GM23248 (cell line): ENCODE measurements around the gene IL10. TPM values are rescaled to one million over a fixed set of nuclear protein-coding genes. Genes with fewer than 3 reads are reported as not detected.

Source experiments
- DNase-seq: peaks from one replicate; pipeline ENCODE4 v3.0.0-alpha.2; 2015
- H2AFZ ChIP-seq: fragments of 200-600 bp; sonication (generic); 2 replicates; pipeline ENCODE4 v1.6.1; 2016; ENCODE audit warnings: antibody characterized with exemption
- H3F3A ChIP-seq: fragments of 200-600 bp; sonication (generic); 2 replicates; pipeline ENCODE4 v1.6.1; 2016; ENCODE audit warnings: mild to moderate bottlenecking, antibody characterized with exemption, mixed run types; ENCODE audit not compliant: insufficient read depth
- H3K27ac ChIP-seq: fragments of 200-600 bp; sonication (generic); 2 replicates; pipeline ENCODE4 v1.5.1; 2016; ENCODE audit warnings: mild to moderate bottlenecking
- H3K27me3 ChIP-seq: fragments of 200-600 bp; sonication (generic); replicated peaks from 2 replicates; pipeline ENCODE4 v1.6.1; 2016; ENCODE audit warnings: mild to moderate bottlenecking; ENCODE audit not compliant: insufficient read depth
- H3K36me3 ChIP-seq: fragments of 200-600 bp; sonication (generic); 2 replicates; pipeline ENCODE4 v1.6.1; 2016; ENCODE audit warnings: low read depth, mild to moderate bottlenecking
- H3K4me1 ChIP-seq: fragments of 200-600 bp; sonication (generic); 2 replicates; pipeline ENCODE4 v1.6.1; 2016; ENCODE audit warnings: mild to moderate bottlenecking; ENCODE audit not compliant: insufficient read depth
- H3K4me2 ChIP-seq: fragments of 200-600 bp; sonication (generic); one replicate; pipeline ENCODE4 v1.6.1; 2016; ENCODE audit warnings: mild to moderate bottlenecking; ENCODE audit not compliant: unreplicated experiment
- H3K4me3 ChIP-seq: fragments of 200-600 bp; sonication (generic); 2 replicates; pipeline ENCODE4 v1.5.1; 2016; ENCODE audit warnings: mild to moderate bottlenecking
- H3K79me2 ChIP-seq: fragments of 200-600 bp; sonication (generic); 2 replicates; pipeline ENCODE4 v1.6.1; 2016; ENCODE audit warnings: mild to moderate bottlenecking; ENCODE audit not compliant: insufficient read depth
- H3K9ac ChIP-seq: fragments of 200-600 bp; sonication (generic); 2 replicates; pipeline ENCODE4 v1.6.1; 2016; ENCODE audit warnings: mild to moderate bottlenecking
- H3K9me2 ChIP-seq: fragments of 200-600 bp; sonication (generic); 2 replicates; pipeline ENCODE4 v1.6.1; 2016; ENCODE audit warnings: mixed run types, mild to moderate bottlenecking, moderate library complexity; ENCODE audit not compliant: insufficient read depth
- H3K9me3 ChIP-seq: fragments of 200-600 bp; sonication (generic); one replicate; pipeline ENCODE4 v1.6.1; 2017; ENCODE audit warnings: low read depth
- H4K20me1 ChIP-seq: fragments of 200-600 bp; sonication (generic); 2 replicates; pipeline ENCODE4 v1.6.0; 2016; ENCODE audit not compliant: insufficient read depth
- EZH2 ChIP-seq: fragments of 200-600 bp; sonication (generic); IDR thresholded peaks from 2 replicates; pipeline ENCODE4 v1.6.1; 2018; ENCODE audit warnings: antibody characterized with exemption, mild to moderate bottlenecking; ENCODE audit not compliant: insufficient read depth, poor library complexity, severe bottlenecking
- EZH2phosphoT487 ChIP-seq: fragments of 200-600 bp; sonication (generic); IDR thresholded peaks from 2 replicates; pipeline ENCODE4 v1.6.1; 2018; ENCODE audit warnings: antibody characterized with exemption, moderate library complexity, mild to moderate bottlenecking, low read depth; ENCODE audit not compliant: insufficient read depth
- WGBS, 2 experiments: methylation state at CpG; one replicate each; pipeline ENCODE4 v1.1.6; 2015 to 2017; ENCODE audit warnings: low lambda C conversion rate in 2 of 2, low coverage in 1 of 2; ENCODE audit errors: missing lambda C conversion rate in 2 of 2; 5-methylcytosine and 5-hydroxymethylcytosine counted together
- in situ Hi-C: fragments of 300-500 bp; cut with MboI; formaldehyde crosslinking; loops from 2 replicates; pipeline ENCODE4 v1.15.0; 2020
- polyA plus RNA-seq: library from polyadenylated mRNA; unstranded; fragments of >200 nt; fragmentation: Nextera tagmentation; extraction: Ambion mirVana; gene quantifications from 2 replicates; pipeline ENCODE4 v1.2.1, GENCODE V29; 2016
- total RNA-seq: library from RNA; depleted of rRNA; stranded (reverse); fragments of >200 nt; shearing (Covaris generic); gene quantifications from 2 replicates; pipeline ENCODE4 v1.2.3, GENCODE V29; 2014

IL10 gene
- total and polyA plus RNA-seq, 2 experiments from 2014 or later: not detected

GRCh38 chr1:206804156-206804737 lies 32.0 kb upstream of the IL10 start:
- H3K36me3 ChIP-seq: no peaks in the 10 kb centered on the region
- no peak overlapping the region for H3K9ac ChIP-seq
- no peaks in the 10 kb centered on the region for H3K79me2 ChIP-seq
- in situ Hi-C loops: no loop called here
- peak; percentile 50 for DNase-seq
- H2AFZ ChIP-seq: no peak overlapping the region
- peaks cover 11% of the 10 kb centered on the region; the same call in 1 of the 2 replicates for H3F3A ChIP-seq
- no peaks in the 10 kb centered on the region for H3K9me3 ChIP-seq
- H3K27me3 ChIP-seq: no peaks in the 10 kb centered on the region
- no peak overlapping the region for H3K4me2 ChIP-seq
- TF ChIP-seq EZH2phosphoT487: no peak
- TF ChIP-seq EZH2: no peak
- H3K4me3 ChIP-seq: no peak overlapping the region
- H3K4me1 ChIP-seq: peaks cover 16% of the 10 kb centered on the region
- no peak overlapping the region for H3K27ac ChIP-seq
- H4K20me1 ChIP-seq: no peaks in the 10 kb centered on the region
- H3K9me2 ChIP-seq: no peaks in the 10 kb centered on the region
- WGBS, 2 experiments: 86 to 100% methylated on average over 1 of the region's 1 CpG

DNA sequence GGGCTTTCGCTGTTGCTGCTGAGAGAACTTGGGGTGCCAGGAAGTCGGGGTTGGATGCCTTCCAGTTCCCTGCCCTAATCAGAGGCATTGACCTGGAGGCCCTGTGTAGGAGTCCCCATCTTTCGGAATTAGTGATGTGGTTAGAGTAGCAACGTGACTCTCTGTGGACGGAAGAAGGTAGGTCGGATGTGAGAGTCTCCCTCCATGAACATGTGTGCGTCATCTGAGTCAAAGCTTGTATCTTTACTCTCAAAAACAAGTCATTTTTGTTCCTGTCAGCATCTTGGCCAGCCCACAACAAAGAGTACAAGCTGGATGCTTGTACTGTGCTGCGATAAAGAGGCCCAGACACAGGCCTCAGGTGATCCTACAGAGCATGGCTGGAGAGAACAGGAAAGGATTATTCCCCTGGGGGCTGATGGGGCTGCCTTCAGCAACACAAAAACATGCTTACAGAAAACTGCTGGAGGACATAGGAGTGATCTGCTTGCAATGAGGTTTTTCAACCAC lies 31.0 kb upstream of the IL10 start:
- no peaks in the 10 kb centered on the region for H3K79me2 ChIP-seq
- in situ Hi-C loops: no loop called here
- H4K20me1 ChIP-seq: no peaks in the 10 kb centered on the region
- no peaks in the 10 kb centered on the region for H3K9me2 ChIP-seq
- no peak for TF ChIP-seq EZH2phosphoT487
- no peak for TF ChIP-seq EZH2
- no peaks in the 10 kb centered on the region for H3K9me3 ChIP-seq
- DNase-seq: no peak
- no peak overlapping the region for H3K4me2 ChIP-seq
- H3F3A ChIP-seq: peaks cover 11% of the 10 kb centered on the region; the same call in 1 of the 2 replicates
- no peak overlapping the region for H3K9ac ChIP-seq
- H3K27ac ChIP-seq: no peak overlapping the region
- H3K27me3 ChIP-seq: no peaks in the 10 kb centered on the region
- H2AFZ ChIP-seq: no peak overlapping the region
- peaks cover 16% of the 10 kb centered on the region for H3K4me1 ChIP-seq
- WGBS, 2 experiments: 80 to 87% methylated on average over 8 of the region's 8 CpGs
- H3K4me3 ChIP-seq: no peak overlapping the region
- no peaks in the 10 kb centered on the region for H3K36me3 ChIP-seq

DNA sequence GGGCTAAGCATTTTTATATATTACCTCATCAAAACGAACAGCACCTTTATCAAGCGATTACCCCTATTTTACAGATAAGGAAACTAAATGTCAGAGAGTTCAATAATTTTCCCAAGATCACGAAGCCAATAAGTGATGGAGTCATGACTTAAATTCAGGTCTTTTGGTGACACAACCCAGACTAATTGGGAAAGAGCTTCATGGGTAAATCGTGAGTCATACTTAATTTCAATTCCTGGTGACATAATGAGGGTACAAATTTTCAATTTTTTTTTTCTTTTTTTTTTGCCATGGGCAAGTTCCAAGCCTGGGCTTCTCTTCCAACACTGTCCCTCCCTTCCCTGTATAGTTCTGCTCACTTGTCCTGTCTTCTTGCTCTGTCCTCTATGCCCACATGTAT lies 30.1 kb upstream of the IL10 start:
- H3K79me2 ChIP-seq: no peaks in the 10 kb centered on the region
- H3K36me3 ChIP-seq: no peaks in the 10 kb centered on the region
- 42 to 44% methylated on average over 4 of the region's 4 CpGs for WGBS, 2 experiments
- H3K27ac ChIP-seq: no peak overlapping the region
- no peaks in the 10 kb centered on the region for H3K27me3 ChIP-seq
- no peak overlapping the region for H3K4me3 ChIP-seq
- DNase-seq: peak; percentile 69
- TF ChIP-seq EZH2phosphoT487 (no peak), EZH2 (no peak)
- peaks cover 16% of the 10 kb centered on the region for H3K4me1 ChIP-seq
- in situ Hi-C loops: no loop called here
- no peak overlapping the region for H3K4me2 ChIP-seq
- peaks cover 11% of the 10 kb centered on the region; the same call in 1 of the 2 replicates for H3F3A ChIP-seq
- no peaks in the 10 kb centered on the region for H3K9me3 ChIP-seq
- no peak overlapping the region for H2AFZ ChIP-seq
- H3K9ac ChIP-seq: no peak overlapping the region
- H3K9me2 ChIP-seq: no peaks in the 10 kb centered on the region
- no peaks in the 10 kb centered on the region for H4K20me1 ChIP-seq

DNA sequence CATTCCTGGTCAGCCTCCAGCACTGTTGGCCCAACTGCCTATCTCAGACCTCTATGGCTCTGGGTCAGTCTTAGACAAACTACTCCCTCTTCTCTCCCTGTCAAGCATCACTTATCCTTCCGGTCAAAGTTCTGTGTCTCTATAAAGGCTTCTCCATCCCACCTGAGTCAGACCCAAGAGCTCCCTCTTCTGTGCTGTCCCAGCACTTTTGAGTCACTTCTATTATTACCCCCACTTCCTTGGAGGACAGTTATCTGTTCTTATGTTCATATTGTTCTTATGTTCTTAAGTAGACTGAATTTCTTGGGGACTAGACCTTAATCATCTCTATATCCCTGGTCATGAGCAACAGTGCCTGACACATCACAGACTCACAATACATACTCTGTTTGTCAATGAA lies 29.2 kb upstream of the IL10 start:
- Histone ChIP-seq H3K9me3 (no peaks in the 10 kb centered on the region), H3K27me3 (no peaks in the 10 kb centered on the region), H4K20me1 (no peaks in the 10 kb centered on the region), H3F3A (peaks cover 11% of the 10 kb centered on the region; the same call in 1 of the 2 replicates), H3K4me1 (peaks cover 16% of the 10 kb centered on the region), H3K79me2 (no peaks in the 10 kb centered on the region), H3K4me3 (no peak overlapping the region), H3K4me2 (no peak overlapping the region), H3K9me2 (no peaks in the 10 kb centered on the region), H2AFZ (no peak overlapping the region), H3K36me3 (no peaks in the 10 kb centered on the region), H3K9ac (no peak overlapping the region), H3K27ac (no peak overlapping the region)
- DNase-seq: no peak
- 100% methylated on average over 1 of the region's 1 CpG for WGBS, 2 experiments
- in situ Hi-C loops: no loop called here
- TF ChIP-seq EZH2phosphoT487 (no peak), EZH2 (no peak)
